PC-9 (cell line): ENCODE results near the gene CA5A.

Experiments used
- CTCF ChIP-seq: fragments of 200-600 bp; sonication (generic); conservative IDR thresholded peaks from 2 replicates; pipeline ENCODE4 v1.6.1; 2017; ENCODE audit warnings: mixed run types, antibody characterized with exemption, mild to moderate bottlenecking, moderate library complexity
- EZH2 ChIP-seq: fragments of 200-600 bp; sonication (generic); IDR thresholded peaks from 2 replicates; pipeline ENCODE4 v1.8.0; 2017; ENCODE audit warnings: antibody characterized with exemption, low read depth

- TF ChIP-seq CTCF (no peak), EZH2 (no peak)
Measured at GRCh38 chr16:87846705-87847466, 89.4 kb downstream of the CA5A start.
